Sciatic nerve (tissue), 2 donors: Measurements from ENCODE around the gene SLF2. TPM values are rescaled to one million over a fixed set of nuclear protein-coding genes. Genes with fewer than 3 reads are reported as not detected.
A peak's percentile ranks its signal among the peaks of the same experiment; 100 is the strongest.

Source experiments
- ATAC-seq: fragments of 200-7000 bp; cut with Tn5 transposase; one replicate; pipeline ENCODE4 v1.9.1; 2020; ENCODE audit warnings: mild to moderate bottlenecking, moderate library complexity
- DNase-seq: peaks from one replicate; pipeline ENCODE4 v3.0.0-alpha.2; 2020; ENCODE audit warnings: low spot score
- intact Hi-C: fragments of 100-400 bp; cut with DNase I; formaldehyde crosslinking; loops from one replicate; pipeline ENCODE4 v1.14.2; 2022
- total RNA-seq: library from RNA; stranded (reverse); fragmentation: NEBNext Ultra II Directional; extraction: Animal tissue kit (Norgen Biotek cat#: 25700); gene quantifications from one replicate; pipeline ENCODE4 v1.2.1, GENCODE V29; 2021
- donor health status: DM: no; HTN: no; CAD: no.
- donor health status: DM: no; HTN: no; CAD: no.

SLF2 gene
- total RNA-seq, 1 donor from 2014 or later, result 38.6 TPM

DNA sequence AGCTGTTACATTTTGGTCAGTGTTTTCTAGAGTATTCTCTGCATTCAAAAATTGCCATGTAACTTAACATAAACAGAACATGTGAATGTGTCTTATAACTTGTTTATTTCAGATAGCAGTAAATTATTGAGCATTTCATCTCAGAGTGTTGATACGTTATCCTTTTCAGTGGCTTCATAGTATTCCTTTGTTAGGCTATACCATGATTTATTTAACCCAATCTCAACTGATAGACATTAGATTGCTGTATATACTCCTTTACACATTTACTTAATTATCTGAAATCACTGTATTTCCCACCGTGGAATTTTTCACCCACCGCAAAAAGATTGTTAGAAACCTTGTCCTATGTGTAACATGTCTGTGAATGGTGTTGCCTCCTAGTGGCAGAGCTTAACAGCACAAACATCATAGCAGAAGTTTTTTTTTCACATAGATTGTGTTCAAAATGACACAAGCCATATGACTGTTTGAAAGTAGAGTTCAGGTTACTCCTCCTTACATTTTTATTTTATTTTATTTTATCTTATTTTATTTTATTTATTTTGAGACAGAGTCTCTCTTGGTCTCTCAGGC, 21.4 kb downstream of the SLF2 start:
- intact Hi-C loops, result no loop called here
- ATAC-seq (no peak), DNase-seq (no peak)

DNA sequence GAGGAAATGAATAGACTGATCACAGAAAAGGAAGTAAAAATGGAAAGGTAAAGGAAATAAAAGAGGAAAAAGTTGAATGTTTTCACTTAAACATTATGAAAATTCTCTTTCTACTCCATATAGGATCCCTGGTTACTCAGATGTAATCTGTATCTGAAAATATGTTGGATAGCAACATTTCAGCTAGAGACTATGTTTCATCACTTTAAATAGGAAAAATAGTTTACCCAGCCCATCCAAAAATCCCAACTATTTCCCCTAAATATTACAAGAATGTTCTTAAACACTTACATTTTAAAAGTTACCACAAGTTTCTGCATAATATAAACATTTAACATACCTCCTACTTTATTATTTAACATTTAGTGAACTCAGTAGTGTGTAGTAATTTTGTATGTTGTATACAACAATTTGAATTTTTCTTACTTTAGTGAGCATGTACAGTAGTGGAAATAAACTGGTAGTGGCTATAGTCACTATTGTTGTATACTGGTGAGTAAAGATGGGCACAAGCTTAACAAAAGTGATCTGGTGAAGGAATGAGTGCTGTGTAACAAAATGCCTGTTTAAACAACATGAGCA, 27.1 kb downstream of the SLF2 start:
- ATAC-seq (no peak), DNase-seq (no peak)
- intact Hi-C loops, result no loop called here

DNA sequence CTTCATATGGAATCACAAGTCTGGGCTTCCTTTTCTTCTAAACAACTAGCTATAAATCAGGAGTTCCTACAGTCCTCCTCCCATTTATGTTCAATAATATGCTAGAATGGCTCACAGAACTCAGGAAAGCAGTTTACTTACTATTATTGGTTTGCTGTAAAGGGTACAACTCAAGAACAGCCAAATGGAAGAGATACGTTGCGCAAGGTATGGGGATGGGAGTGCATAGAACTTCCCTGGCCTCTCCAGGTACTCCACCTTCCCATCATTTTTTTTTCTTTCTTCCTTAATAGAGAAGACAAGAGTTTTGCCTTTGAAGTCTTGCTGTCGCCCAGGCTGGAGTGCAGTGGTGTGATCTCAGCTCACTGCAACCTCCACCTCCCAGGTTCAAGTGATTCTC, 29.5 kb downstream of the SLF2 start:
- intact Hi-C loops, result no loop called here
- no peak for DNase-seq
- ATAC-seq, result no peak

DNA sequence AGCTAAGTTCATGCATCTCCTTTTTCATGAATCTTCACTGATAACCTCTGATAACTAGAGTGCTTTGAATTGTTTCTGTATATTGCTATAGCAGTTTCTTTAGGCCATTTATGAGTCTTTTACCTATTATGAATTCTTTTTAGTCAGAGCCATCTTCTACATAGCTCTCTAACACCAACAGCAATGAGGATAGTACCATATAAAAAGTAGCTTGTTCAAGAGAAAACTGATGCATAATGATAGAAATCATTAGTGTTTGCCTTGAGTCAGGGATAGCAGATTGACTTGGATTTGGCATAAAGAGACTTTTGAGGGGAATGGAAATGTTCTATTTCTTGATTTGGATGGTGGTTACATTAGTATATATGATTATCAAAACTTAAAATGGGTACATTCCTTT, 30.7 kb downstream of the SLF2 start:
- no peak for ATAC-seq
- no peak for DNase-seq
- intact Hi-C loops, result no loop called here

DNA sequence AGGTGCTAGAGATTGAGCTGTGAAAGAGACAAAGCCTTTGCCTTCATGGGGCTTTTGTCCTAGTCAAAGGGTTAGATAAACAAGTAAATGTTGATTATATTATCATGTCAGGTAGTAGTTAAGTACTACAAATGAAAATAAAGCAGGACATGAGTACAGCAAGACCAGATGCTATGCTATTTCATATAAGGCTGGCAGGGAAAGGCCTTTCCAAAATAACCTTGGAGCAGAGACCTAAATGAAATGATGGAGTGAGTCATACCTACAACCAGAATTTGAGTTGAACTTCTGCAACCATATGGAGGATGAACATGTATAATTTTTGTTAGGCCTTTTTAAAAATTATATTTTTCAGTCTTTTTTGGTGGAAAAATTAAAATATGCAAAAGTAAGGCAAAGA, 33.0 kb downstream of the SLF2 start:
- ATAC-seq, result no peak
- DNase-seq, result no peak
- intact Hi-C loops, result no loop called here

DNA sequence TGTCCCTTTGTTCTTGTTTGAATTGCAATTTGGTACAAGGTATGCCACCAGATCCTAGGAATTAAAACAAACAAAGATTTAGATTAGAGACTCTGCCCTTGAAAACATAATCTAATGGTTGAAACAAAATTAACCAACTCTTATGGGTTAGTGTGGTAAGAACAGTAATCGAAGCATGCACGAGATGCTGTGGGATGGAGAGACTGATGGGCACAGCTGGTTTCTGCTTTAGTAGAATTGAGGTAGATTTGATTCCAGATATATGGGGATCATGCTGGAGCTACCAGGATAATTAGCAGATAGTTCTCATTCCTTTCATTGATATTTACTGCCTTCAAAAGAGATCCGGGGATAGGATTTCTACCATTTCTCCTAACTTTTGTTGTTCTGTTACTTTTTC, 36.2 kb downstream of the SLF2 start:
- ATAC-seq, result no peak
- intact Hi-C loops, result no loop called here

DNA sequence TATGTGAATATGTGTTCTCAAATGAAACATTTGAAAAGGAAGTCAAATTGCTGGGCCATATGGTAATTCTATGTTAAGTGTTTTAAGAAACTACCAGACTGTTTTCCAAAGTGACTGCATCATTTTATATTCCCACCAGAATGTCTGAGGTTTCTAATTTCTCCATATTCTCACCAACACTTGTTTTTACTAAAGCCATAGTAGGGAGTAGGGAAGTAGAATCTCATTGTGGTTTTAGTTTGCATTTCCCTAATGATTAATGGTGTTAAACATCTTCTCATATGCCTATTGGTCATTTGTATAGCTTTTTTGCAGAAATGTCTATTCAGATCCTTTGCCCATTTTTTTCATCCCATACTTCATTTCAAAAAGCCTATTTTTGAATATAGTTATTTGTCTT, 47.5 kb downstream of the SLF2 start:
- no peak for DNase-seq
- ATAC-seq, result no peak
- intact Hi-C loops, result no loop called here

More for the DNA sequence above, 36.2 kb downstream of the SLF2 start:
- DNase-seq, result no peak

DNA sequence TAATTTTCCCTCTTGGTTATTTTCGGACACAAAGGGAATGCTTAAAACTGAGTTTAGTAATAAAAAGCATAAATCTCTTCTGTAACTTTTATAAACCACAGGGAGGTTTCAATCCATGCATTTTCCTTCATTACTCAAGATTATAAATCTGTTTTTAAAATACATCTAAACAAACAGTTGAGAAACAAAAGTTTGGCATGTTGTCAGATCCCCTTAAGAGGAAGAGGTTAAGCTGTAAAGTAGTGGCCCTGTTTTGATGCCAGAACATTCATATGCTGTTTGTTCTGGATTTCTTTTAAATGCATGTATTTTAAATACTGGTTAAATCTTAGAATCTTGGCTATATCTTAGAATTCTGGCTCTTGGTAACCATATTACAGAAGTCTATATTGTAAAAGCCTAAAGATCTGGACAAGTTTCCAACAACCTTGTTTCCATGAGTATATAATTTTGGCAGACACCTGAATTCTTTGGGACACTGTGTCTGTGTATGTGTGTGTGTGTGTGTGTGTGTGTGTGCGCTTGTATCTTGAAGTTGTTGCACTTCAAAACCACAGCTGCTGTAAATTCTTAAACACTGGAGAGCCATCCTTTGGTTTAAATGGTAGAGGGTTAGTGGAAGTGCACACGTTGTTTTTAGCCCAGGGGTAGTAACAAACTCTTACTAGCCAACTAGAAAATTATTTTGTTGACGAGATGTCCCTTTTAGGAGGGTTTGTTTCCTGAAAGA, 49.8 kb downstream of the SLF2 start:
- ATAC-seq (no peak), DNase-seq (no peak)
- intact Hi-C loops, result no loop called here

DNA sequence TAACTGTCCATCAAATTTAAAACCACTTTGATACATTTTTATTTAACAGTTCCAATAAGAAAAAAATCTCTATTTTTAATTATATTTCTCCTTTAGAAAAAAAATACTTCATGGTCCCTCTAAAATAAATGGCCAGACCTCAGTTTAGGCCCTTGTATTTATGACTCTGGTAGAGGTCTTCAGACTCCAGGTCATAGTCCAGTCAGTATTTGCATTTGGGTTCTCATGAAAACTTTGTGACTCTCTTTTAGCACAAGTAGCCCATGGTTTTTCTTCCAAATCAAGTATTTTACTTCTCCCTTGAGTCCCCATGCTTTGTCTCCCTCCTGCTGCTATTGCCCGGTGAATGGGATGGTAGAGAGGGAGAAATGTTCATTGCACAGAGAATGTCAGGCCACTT, 51.1 kb downstream of the SLF2 start:
- ATAC-seq, result no peak
- intact Hi-C loops, result no loop called here
- DNase-seq, result no peak

DNA sequence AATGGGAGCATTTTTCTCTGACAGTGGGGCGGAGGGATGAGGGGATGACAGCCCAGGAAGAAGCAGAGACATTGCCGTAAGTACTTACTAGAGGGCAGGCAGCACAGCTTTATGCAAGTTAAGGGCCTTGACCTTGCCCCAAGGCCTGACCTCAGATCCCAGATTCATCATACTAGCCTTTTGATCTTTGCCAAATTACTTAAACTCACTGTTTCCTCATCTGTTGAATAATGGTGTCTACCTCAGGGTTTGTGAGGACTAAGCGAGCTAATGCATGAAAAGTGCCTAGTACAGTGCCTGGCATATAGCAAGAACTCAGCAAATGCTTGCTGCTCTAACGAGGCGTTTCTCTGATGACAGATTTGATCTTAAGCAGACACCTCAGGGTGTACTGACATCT, 53.1 kb downstream of the SLF2 start:
- intact Hi-C loops, result no loop called here
- no peak for ATAC-seq
- DNase-seq, result no peak

DNA sequence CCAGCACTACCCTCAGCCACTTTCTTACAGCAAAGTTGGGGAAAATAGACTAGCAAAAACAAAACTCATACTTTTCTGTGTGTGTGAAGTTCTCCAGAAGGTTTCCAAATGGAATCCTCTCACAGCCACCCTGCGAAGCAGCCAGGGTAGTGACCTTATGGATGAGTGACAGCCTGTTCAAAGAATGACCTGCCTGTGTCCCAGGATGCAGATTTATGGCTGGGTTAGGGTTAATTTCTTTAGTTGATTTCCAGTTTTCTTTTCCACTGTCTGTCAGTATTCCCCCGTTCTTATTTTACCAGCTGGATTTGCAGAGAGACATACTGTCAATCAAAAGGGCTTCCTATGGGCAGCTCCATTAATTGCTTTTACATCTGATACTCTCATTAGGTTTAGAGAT, 54.1 kb downstream of the SLF2 start:
- ATAC-seq (no peak), DNase-seq (no peak)
- intact Hi-C loops, result no loop called here

DNA sequence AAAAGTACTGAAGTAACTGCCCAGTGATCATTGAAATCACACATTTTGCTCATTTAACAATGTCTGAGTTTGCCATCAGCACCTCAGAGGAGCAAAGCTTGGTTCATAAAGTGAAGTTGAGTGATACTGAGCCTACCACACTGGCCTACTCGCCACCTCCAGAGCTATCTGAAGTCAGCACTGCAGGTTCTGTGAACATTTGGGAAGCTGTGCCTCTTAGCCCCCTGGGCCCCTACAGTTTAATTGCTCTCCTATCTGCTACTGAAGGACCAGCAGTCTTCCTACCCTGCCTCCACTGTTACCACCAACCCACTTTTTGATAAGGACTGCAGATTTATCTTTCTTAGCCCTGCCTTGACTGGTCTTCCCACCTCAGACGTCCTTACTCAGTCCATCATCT, 54.6 kb downstream of the SLF2 start:
- DNase-seq (no peak), ATAC-seq (no peak)
- intact Hi-C loops, result no loop called here

DNA sequence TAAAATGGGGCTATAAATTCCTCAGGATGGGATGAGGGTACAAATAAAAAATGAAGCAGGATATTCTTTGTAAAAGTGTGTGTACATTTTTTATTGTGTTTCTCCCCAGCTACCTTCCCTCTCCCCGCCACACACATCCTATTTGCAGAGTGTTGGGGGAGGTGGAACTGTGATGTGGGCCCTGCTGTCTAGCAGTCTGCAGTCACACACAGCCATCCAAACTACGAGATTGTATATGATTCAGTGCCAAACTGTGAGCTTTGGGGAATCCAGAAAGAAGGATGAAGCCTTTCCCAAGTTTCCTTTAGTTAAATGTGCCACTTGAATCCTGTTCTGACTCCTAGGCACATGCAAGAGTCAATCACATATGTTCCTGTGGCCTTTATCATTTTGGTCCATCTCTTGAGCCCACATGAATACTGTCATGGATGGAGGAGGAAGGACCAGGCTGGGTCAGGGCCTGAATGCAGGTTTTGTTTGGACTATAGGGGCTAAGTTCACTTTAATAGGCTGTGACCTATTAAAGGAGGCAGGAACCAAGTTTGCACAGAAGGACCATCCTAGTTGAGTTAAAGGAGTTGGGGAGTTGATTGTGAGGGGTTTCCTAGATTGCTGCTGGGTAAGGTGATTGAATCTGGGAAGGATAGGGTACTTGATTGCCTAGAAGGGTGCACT, 55.4 kb downstream of the SLF2 start:
- ATAC-seq (no peak), DNase-seq (no peak)
- intact Hi-C loops, result no loop called here

DNA sequence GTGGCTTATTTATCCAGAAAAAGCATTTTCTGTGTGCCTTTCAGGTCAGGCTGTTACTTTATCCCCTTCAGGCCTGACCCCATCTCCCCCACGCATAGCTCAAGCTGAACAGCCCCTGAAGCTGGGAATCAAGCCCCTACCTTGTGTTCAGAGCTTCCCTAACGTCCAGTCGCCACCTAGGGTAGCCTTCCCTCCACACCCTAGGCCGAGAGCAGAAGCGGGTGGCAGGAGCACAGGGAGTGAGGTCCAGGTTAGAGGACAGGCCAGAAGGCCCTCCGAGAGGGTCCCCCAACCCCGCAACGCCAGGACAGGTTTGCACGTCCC, 56.1 kb downstream of the SLF2 start:
- DNase-seq (no peak), ATAC-seq (peak; percentile 14)
- intact Hi-C loops, result no loop called here

DNA sequence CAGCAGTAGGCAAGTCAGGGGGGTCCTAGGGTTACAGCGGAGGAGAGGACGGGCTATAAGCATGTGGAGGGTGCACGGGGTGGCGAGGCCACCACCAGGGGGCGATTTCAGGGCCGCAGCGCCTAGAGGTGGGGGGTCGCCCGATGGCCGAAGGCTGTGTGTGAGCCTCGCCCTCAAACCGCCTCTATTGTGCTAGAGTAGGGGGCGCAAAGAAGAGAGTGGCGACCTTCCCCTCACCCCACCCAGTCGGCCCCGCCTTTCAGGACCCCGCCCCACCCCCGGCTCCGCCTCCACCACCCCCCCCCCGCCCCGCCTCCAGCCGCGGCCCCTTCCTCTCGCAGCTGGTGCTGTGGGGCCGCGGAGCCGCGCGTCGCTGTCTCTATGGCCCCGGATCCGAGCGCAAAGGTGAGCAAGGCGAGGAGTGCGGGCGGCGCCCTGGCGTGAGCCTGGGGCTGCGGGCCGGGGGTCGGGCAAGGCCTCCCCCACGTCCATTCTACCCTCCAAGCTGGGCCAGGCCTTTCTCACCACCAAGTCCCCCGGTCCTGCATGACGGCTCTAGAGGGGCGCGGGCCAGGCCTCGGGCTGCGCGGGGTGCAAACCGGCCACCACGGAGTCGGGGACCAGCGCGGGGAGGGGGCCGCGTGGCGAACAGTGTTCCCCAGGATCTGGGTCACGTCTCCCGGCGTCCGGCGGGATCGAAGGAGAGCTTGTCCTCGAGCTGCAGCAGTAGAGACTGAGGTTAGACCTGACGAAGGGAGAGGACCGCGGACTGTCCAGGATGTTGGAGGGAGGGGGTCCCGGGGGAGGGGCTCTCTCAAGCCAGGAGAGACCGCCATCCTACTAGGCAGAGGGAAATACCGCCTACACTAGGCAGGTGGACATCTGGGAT, 56.7 kb downstream of the SLF2 start, which contains the start of gene SEMA4G:
Gene SEMA4G, plus strand, starts transcription at position 318 of the 889 bp plus-strand sequence. CDS start 3,409 bp downstream, outside the sequence.
- ATAC-seq (peak; percentile 79), DNase-seq (peak; percentile 74)
- intact Hi-C loops, result no loop called here

DNA sequence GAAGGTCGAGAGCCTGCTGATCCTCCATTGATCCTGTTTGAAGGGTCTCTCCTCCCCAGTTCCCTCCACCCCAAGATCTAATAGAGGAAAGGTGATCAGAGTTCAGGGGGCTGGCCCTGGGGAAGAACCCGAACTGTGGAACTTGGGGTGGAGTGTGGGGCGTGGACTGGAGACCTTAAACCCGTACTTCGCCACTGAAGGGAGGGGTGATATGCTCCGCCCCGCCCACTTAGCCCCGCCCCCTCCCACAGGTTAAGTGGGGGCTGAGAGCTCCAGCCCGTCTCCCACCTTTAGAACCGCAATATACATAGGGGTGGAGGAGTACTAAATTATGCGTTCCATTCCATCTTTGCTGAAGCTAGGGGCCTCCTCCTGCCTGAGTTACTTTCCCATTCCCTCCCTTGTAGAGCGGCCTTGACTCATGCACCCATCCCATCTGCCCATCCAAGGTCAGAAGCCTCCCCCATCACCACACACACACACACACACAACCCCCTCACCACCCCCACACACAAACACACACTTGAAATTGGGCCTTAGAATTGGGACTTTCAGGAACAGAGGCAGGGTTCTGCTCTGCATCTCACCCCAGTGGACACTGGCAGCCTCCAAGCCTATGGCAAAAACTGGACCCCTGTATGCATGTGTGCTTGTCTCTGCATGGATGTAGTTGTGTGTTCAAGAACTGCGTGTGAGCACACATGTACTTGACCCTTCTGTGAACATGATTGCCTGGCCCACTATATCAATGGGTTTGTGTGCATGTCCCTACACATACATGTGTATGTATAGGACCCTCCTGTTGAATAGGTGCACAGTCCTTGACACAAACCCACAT, 57.5 kb downstream of the SLF2 start:
- ATAC-seq, result peak; percentile 14
- DNase-seq, result no peak

DNA sequence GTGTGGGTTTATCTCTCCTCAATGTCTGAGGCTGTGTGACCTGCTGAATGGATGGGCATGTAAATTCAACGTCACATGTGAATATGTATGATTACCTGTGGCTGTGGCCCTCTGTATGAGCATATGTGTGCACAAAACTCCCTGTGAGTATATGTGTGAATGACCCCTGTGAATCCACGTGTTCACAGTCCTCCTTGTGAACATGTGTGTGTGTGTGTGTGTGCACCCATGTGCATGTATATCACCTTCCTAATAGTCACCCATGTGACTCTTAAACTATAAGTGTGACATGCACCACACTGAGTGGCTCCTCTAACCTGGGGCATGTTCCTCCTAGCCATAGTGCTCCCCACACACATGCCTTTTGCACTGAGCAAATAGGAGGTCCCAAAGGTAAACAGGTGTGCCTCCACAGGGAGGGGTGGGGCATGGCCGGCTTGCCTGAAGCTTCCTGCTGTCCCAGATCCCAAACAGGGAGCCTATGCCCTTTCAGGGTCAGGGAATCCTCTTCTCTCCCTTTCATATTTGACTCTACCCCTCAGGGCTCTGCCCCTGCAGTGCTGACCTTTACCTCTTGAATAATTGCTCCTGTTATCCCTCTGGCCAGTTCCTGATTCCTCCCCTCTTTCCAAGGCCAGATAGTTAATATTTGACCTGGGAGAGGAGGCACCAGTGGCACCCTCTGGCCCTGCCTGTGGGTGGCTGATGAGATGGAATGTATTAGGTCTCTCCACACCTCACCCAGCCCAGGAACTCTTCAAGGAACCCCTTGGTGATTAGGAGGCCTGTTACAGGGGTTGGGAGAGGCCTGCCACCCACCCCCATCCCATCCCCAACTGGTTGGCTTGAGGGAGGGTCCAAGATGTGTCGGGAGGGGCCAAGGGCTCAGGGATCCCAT, 58.4 kb downstream of the SLF2 start:
- intact Hi-C loops, result no loop called here
- DNase-seq (no peak), ATAC-seq (no peak)

More for the DNA sequence above, 57.5 kb downstream of the SLF2 start:
- intact Hi-C loops, result no loop called here
